Measurements from ENCODE around the gene PADI1. TPM values are rescaled to one million over a fixed set of nuclear protein-coding genes. Genes with fewer than 3 reads are reported as not detected.

The PADI1 gene
- total and polyA plus RNA-seq, 12 donors, result 0.06 to 0.10 (median 0.08) TPM; not detected in 9

GRCh38 chr1:17177651-17178050 is 27.3 kb upstream of the PADI1 start:
- WGBS, 4 donors, result 66 to 80% (median 71%) methylated on average over 1 of the region's 1 CpG
- intact Hi-C loops (cut with DNase I), result no loop called here

DNA sequence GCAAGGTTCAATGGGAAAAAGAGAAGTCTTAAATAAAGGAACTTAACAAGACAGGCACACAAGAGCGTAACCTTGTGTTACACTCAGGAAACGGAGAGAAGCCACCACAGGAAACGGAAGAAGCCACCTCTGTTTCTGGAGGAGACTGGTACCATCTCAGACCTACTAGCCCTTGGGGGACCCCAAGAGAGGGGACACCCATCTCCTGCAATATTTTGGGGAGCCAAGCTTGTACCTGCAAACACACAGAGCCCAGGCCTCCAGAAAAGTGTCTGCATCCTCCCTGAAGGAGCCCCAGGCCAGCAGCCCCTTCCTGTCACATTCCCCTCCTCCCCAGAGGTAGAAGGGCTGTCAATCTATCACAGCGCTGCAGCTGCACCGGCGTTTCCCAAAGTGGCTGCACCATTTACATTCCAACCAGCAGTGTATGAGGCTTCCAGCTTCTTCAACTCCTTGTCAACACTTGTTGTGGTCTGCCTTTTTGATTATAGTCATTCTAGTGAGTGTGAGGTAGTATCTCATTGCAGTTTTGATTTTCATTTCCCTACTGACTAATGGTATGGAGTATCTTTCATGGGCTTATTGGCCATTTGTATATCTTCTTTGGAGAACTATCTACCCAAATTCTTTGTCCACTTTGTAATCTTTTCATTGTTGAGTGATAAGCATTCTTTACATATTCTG is 23.0 kb upstream of the PADI1 start:
- no peak for DNase-seq
- TF ChIP-seq CTCF (IDR thresholded peaks at IDR 0.05) (no peak), POLR2A (IDR thresholded peaks at IDR 0.05) (no peak)
- WGBS, 4 donors, result 28 to 50% (median 36%) methylated on average over 5 to 6 of the region's 6 CpGs
- no peaks in the 10 kb centered on the region for H3K36me3 ChIP-seq (replicated peaks in 1 of 2)
- no peaks in the 10 kb centered on the region for H3K27me3 ChIP-seq
- H3K9me3 ChIP-seq (replicated peaks in 1 of 3), result no peaks in the 10 kb centered on the region
- no peaks in the 10 kb centered on the region for H3K4me1 ChIP-seq (replicated peaks in 1 of 2)
- no peak overlapping the region for H3K27ac ChIP-seq
- H3K4me3 ChIP-seq, result no peak overlapping the region
- intact Hi-C loops (cut with DNase I), result no loop called here

More at GRCh38 chr1:17177651-17178050, 27.3 kb upstream of the PADI1 start:
- no peaks in the 10 kb centered on the region for H3K4me1 ChIP-seq (replicated peaks in 1 of 2)
- no peaks in the 10 kb centered on the region for H3K36me3 ChIP-seq (replicated peaks in 1 of 2)
- TF ChIP-seq CTCF (IDR thresholded peaks at IDR 0.05) (no peak), POLR2A (IDR thresholded peaks at IDR 0.05) (no peak)
- H3K27me3 ChIP-seq, result peaks cover 4% of the 10 kb centered on the region
- DNase-seq, result no peak
- no peaks in the 10 kb centered on the region for H3K9me3 ChIP-seq (replicated peaks in 1 of 3)
- no peak overlapping the region for H3K4me3 ChIP-seq
- no peak overlapping the region for H3K27ac ChIP-seq

DNA sequence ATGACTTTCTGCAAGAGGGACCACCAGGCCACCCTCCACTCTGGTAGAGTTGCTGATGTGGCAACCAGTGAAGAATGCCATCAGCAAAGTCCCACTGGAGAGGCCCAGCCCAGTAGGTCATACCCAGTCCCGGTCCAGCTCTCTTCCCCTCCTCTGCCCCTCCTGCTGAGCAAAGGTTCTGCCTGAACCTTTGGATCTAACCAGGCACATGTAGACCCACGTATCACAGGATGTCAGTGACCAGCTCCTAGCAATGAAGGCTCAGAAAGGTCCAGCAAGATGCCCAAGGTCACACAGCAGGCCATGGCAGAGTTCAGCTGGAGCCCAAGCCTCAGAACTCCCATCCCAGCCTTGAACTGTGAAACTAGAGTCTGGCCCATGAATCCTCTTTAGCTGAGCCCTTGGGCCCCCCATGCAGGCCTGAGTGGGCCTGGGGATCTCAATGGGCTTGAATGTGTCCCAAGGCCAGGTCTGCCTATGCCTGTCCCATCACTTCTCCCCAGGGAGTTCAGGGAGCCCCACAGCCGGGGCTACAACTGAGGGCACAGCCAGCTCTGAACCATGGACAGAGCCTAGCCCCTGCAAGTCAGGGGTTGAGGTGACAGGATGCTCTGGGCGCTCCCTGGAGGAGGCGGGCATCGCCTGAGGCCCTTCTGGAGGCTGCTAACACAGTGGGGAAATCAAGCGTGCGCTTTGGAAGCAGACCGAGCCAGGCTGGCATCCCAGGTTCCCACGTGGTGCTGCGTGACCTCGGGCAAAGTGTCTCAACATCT is 21.4 kb upstream of the PADI1 start:
- TF ChIP-seq POLR2A (IDR thresholded peaks at IDR 0.05) (no peak), CTCF (IDR thresholded peaks at IDR 0.05) (no peak)
- Histone ChIP-seq H3K36me3 (replicated peaks in 1 of 2) (no peaks in the 10 kb centered on the region), H3K27ac (no peak overlapping the region), H3K4me3 (no peak overlapping the region), H3K27me3 (no peaks in the 10 kb centered on the region), H3K4me1 (replicated peaks in 1 of 2) (no peaks in the 10 kb centered on the region), H3K9me3 (replicated peaks in 1 of 3) (no peaks in the 10 kb centered on the region)
- 89 to 94% (median 91%) methylated on average over 11 to 12 of the region's 12 CpGs for WGBS, 4 donors
- DNase-seq, result peak in 1 of 7 donors; percentile 23
- intact Hi-C loops (cut with DNase I), result no loop called here

GRCh38 chr1:17184161-17184665 is 20.7 kb upstream of the PADI1 start:
- Histone ChIP-seq H3K4me3 (no peak overlapping the region), H3K36me3 (replicated peaks in 1 of 2) (no peaks in the 10 kb centered on the region), H3K27me3 (no peaks in the 10 kb centered on the region), H3K9me3 (replicated peaks in 1 of 3) (no peaks in the 10 kb centered on the region), H3K4me1 (replicated peaks in 1 of 2) (no peaks in the 10 kb centered on the region), H3K27ac (no peak overlapping the region)
- DNase-seq, result peak in 1 of 7 donors; percentile 21
- TF ChIP-seq POLR2A (IDR thresholded peaks at IDR 0.05) (no peak), CTCF (IDR thresholded peaks at IDR 0.05) (no peak)
- WGBS, 4 donors, result 59 to 79% (median 74%) methylated on average over 6 to 7 of the region's 7 CpGs
- intact Hi-C loops (cut with DNase I), result no loop called here

Data from adrenal gland (tissue), 12 donors.